Cardiac muscle cell (in vitro differentiated cells and primary cell): ENCODE results near the gene SEC23B. TPM values are rescaled to one million over a fixed set of nuclear protein-coding genes. Genes with fewer than 3 reads are reported as not detected.
A peak's percentile ranks its signal among the peaks of the same experiment; 100 is the strongest.

Experiments used
- DNase-seq, 2 donors: peaks; one replicate each; pipeline versions ENCODE4 v3.0.0 to v3.0.0-alpha.2; 2010 to 2017; ENCODE audit warnings: low read depth in 1 of 2, low spot score in 1 of 2
- H3K27ac ChIP-seq: fragments of 200-600 bp; sonication (generic); 2 replicates; pipeline ENCODE4 v1.5.1; 2016
- H3K27me3 ChIP-seq: fragments of 200-600 bp; sonication (generic); 2 replicates; pipeline ENCODE4 v1.6.0; 2016; ENCODE audit warnings: control low read depth
- H3K36me3 ChIP-seq: fragments of 200-600 bp; sonication (generic); 2 replicates; pipeline ENCODE4 v1.5.1; 2016; ENCODE audit warnings: control low read depth
- H3K4me1 ChIP-seq: fragments of 200-600 bp; sonication (generic); 2 replicates; pipeline ENCODE4 v1.8.1; 2017; ENCODE audit warnings: low read depth, mild to moderate bottlenecking, mixed run types
- H3K4me3 ChIP-seq: fragments of 200-600 bp; sonication (generic); 2 replicates; pipeline ENCODE4 v1.5.1; 2016; ENCODE audit warnings: mild to moderate bottlenecking
- H3K9me3 ChIP-seq: fragments of 200-600 bp; sonication (generic); 2 replicates; pipeline ENCODE4 v1.5.1; 2017; ENCODE audit warnings: low read depth, mild to moderate bottlenecking, control low read depth
- CTCF ChIP-seq: IDR thresholded peaks from 2 replicates; pipeline ENCODE4 v1.5.1; 2012; ENCODE audit warnings: low read depth, mild to moderate bottlenecking, low read length
- polyA plus RNA-seq: library from polyadenylated mRNA; unstranded; fragments of >200 nt; fragmentation: Nextera tagmentation; extraction: Ambion mirVana; gene quantifications from 2 replicates; pipeline ENCODE4 v1.2.1, GENCODE V29; 2016
- total RNA-seq: library from RNA; depleted of rRNA; stranded (reverse); fragments of >200 nt; gene quantifications from 2 replicates; pipeline ENCODE4 v1.2.3, GENCODE V29; 2016

Gene SEC23B
- total and polyA plus RNA-seq, 2 experiments from 2014 or later = 22.9 to 33.7 TPM

DNA sequence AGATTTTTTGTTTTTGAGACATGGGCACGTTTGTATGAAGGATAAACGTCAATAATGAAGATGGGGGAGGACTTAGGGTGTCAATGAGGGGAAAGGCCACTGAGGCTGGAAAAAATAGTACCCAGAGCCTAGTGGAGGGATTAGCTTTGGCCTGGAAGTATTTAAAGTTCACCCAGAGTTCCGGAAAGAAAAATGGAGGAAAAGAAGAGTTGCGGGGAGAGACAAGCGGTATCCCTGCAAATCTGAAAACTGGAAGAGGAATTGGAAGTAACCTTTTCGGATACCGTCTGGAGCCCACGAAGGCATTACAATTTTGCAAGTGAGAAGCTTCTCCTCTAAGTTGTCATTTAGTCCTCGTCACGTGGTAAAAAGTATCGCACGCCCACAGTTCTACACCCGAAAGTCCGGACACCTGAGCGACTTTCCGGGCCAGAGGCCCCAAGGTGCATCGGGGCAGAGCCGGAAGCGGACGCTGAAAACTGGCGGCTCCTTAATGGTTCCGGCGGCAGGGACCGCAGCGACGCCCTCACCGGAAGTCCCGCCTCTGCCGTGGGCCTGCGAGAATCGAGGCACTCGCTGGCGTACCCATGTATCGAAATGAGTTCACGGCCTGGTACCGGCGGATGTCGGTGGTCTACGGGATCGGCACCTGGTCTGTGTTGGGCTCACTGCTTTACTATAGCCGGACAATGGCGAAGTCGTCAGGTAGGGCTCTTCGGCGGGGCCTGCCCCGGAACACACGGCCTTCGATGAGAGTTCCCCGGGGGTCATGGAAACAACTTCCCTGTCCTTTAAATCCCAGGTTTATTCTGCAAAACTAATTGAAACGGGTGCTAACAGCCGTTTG is 59.4 kb downstream of the SEC23B start, which contains the start of gene SMIM26:
SMIM26 (plus strand) TSS at position 541 of the 847 bp plus-strand sequence; CDS start at position 588, 47 bp downstream.
- Histone ChIP-seq H3K36me3 (peaks cover 12% of the 10 kb centered on the region), H3K4me3 (peak within 1 kb of the TSS; percentile 68), H3K9me3 (no peaks in the 10 kb centered on the region), H3K27ac (peak within 1 kb of the TSS; percentile 86), H3K27me3 (no peaks in the 10 kb centered on the region), H3K4me1 (peaks cover 5% of the 10 kb centered on the region)
- TF ChIP-seq CTCF = no peak
- DNase-seq = peak; percentile 91 to 93

GRCh38 chr20:18567739-18568091 is 60.0 kb downstream of the SEC23B start:
- Histone ChIP-seq H3K27me3 (no peaks in the 10 kb centered on the region), H3K4me1 (peaks cover 5% of the 10 kb centered on the region), H3K9me3 (no peaks in the 10 kb centered on the region), H3K36me3 (peaks cover 9% of the 10 kb centered on the region), H3K4me3 (peak overlapping the region; percentile 68), H3K27ac (peak overlapping the region; percentile 86)
- no peak for TF ChIP-seq CTCF
- peak in 1 of 2 donors; percentile 6 for DNase-seq

GRCh38 chr20:18571009-18571408 is 63.3 kb downstream of the SEC23B start:
- no peak for DNase-seq
- Histone ChIP-seq H3K27ac (no peak overlapping the region), H3K4me1 (peaks cover 5% of the 10 kb centered on the region), H3K4me3 (no peak overlapping the region), H3K9me3 (no peaks in the 10 kb centered on the region), H3K27me3 (no peaks in the 10 kb centered on the region), H3K36me3 (peaks cover 9% of the 10 kb centered on the region)
- no peak for TF ChIP-seq CTCF

- Histone ChIP-seq H3K9me3 (no peaks in the 10 kb centered on the region), H3K36me3 (peaks cover 9% of the 10 kb centered on the region), H3K27me3 (no peaks in the 10 kb centered on the region), H3K4me3 (no peak overlapping the region), H3K27ac (no peak overlapping the region), H3K4me1 (peaks cover 5% of the 10 kb centered on the region)
- no peak for DNase-seq
- no peak for TF ChIP-seq CTCF
Measured at GRCh38 chr20:18571578-18571977, 63.8 kb downstream of the SEC23B start.

GRCh38 chr20:18577942-18578341 is 70.2 kb downstream of the SEC23B start:
- no peak for DNase-seq
- H3K27ac ChIP-seq = no peak overlapping the region
- no peaks in the 10 kb centered on the region for H3K9me3 ChIP-seq
- H3K27me3 ChIP-seq = no peaks in the 10 kb centered on the region
- no peaks in the 10 kb centered on the region for H3K4me1 ChIP-seq
- H3K36me3 ChIP-seq = no peaks in the 10 kb centered on the region
- H3K4me3 ChIP-seq = no peak overlapping the region
- no peak for TF ChIP-seq CTCF
